GM12878 (cell line): Measurements from ENCODE around the gene CAMTA1. TPM values are rescaled to one million over a fixed set of nuclear protein-coding genes. Genes with fewer than 3 reads are reported as not detected.

ENCODE experiments used
- ATAC-seq: fragments of 200-7000 bp; cut with Tn5 transposase; 3 replicates; pipeline ENCODE4 v1.9.1; 2020; ENCODE audit warnings: mild to moderate bottlenecking, moderate library complexity
- BruUV-seq: library from RNA; stranded (reverse); fragments of 400-500 nt; replicated peaks from 2 replicates; lab custom pipeline; 2021; lab: Mats Ljungman, UMichigan
- CTCF ChIA-PET: fragments of 300-600 bp; sonication (Branson Sonifier 250); formaldehyde crosslinking; extraction: SDS; loops from one replicate; lab custom pipeline; 2021; ENCODE audit warnings: inconsistent platforms; lab: Yijun Ruan, JAX
- POLR2A ChIA-PET: fragments of 350-600 bp; formaldehyde crosslinking; extraction: SDS; loops from one replicate; lab custom pipeline; 2021; ENCODE audit warnings: inconsistent platforms; lab: Charles Lee
- RAD21 ChIA-PET: fragments of 300-600 bp; sonication (Branson Sonifier 250); formaldehyde crosslinking; loops from one replicate; lab custom pipeline; 2023; ENCODE audit warnings: antibody characterized with exemption; ENCODE audit not compliant: unreplicated experiment; lab: Charles Lee
- SMC1A ChIA-PET: fragments of 300-600 bp; sonication (Branson Sonifier 250); formaldehyde crosslinking; loops from one replicate; lab custom pipeline; 2023; ENCODE audit not compliant: unreplicated experiment, uncharacterized antibody; lab: Charles Lee
- DNase-seq: peaks from one replicate; pipeline ENCODE4 v3.0.0-alpha.2; 2011; ENCODE audit warnings: low read depth, low spot score
- FAIRE-seq: peaks from 3 replicates; lab custom pipeline; 2011; peaks lifted over from hg19 to GRCh38; lab: Jason Lieb, UNC
- H2AFZ ChIP-seq: 2 replicates; pipeline ENCODE4 v1.6.0; 2011; ENCODE audit warnings: low read depth, low read length, control low read depth; ENCODE audit not compliant: control insufficient read depth
- H3K27ac ChIP-seq: 2 replicates; pipeline ENCODE4 v1.5.1; 2011; ENCODE audit warnings: control low read depth; ENCODE audit not compliant: control insufficient read depth, insufficient read depth
- H3K27me3 ChIP-seq, 2 experiments: replicated peaks in 1 of 2; 2 replicates each; pipeline versions ENCODE4 v1.6.0 to v1.6.1; 2011; ENCODE audit warnings: low read length in 1 of 2; ENCODE audit not compliant: control insufficient read depth in 2 of 2, insufficient read depth in 2 of 2
- H3K36me3 ChIP-seq, 2 experiments: 2 replicates each; pipeline ENCODE4 v1.5.1; 2011; ENCODE audit warnings: low read length in 1 of 2; ENCODE audit not compliant: control insufficient read depth in 2 of 2, insufficient read depth in 2 of 2
- H3K4me1 ChIP-seq: 2 replicates; pipeline ENCODE4 v1.6.1; 2011; ENCODE audit warnings: mild to moderate bottlenecking, low read length, moderate library complexity, mixed read lengths; ENCODE audit not compliant: control insufficient read depth, insufficient read depth
- H3K4me2 ChIP-seq: 2 replicates; pipeline ENCODE4 v1.6.0; 2011; ENCODE audit warnings: control low read depth; ENCODE audit not compliant: control insufficient read depth, insufficient read depth
- H3K4me3 ChIP-seq: fragments of 200-600 bp; sonication (generic); 2 replicates; pipeline ENCODE4 v1.5.1; 2016
- H3K79me2 ChIP-seq: 2 replicates; pipeline ENCODE4 v1.6.0; 2011; ENCODE audit warnings: low read length; ENCODE audit not compliant: control insufficient read depth, insufficient read depth
- H3K9ac ChIP-seq: 2 replicates; pipeline ENCODE4 v1.8.0; 2011; ENCODE audit warnings: low read length, control low read depth, mixed read lengths; ENCODE audit not compliant: control insufficient read depth, insufficient read depth
- H3K9me3 ChIP-seq: replicated peaks from 3 replicates; pipeline ENCODE4 v1.5.1; 2011; ENCODE audit warnings: mild to moderate bottlenecking, low read length; ENCODE audit not compliant: control insufficient read depth, insufficient read depth
- H4K20me1 ChIP-seq: 2 replicates; pipeline ENCODE4 v1.6.0; 2011; ENCODE audit not compliant: control insufficient read depth, insufficient read depth
- EED ChIP-seq: sonication (generic); IDR thresholded peaks from 2 replicates; pipeline ENCODE4 v1.6.1; 2016; ENCODE audit warnings: antibody characterized with exemption, low read depth
- KAT2A ChIP-seq: conservative IDR thresholded peaks from 2 replicates; pipeline ENCODE4 v1.6.1; 2011; ENCODE audit warnings: low read depth, low read length; ENCODE audit not compliant: control insufficient read depth
- NRF1 ChIP-seq: conservative IDR thresholded peaks from 2 replicates; pipeline ENCODE4 v1.6.1; 2011; ENCODE audit warnings: mild to moderate bottlenecking, low read depth, low read length, improper control_type of control experiment
- RELA ChIP-seq: fragments of 450-650 bp; IDR thresholded peaks from 2 replicates; pipeline ENCODE4 v1.8.0; 2014; ENCODE audit warnings: borderline replicate concordance; ENCODE audit not compliant: partially characterized antibody
- SREBF2 ChIP-seq: IDR thresholded peaks from 2 replicates; pipeline ENCODE4 v1.6.1; 2012; ENCODE audit warnings: mild to moderate bottlenecking, low read length
- STAT1 ChIP-seq: fragments of 450-650 bp; conservative IDR thresholded peaks from 2 replicates; pipeline ENCODE4 v1.6.1; 2014; ENCODE audit warnings: antibody characterized with exemption, mild to moderate bottlenecking
- SUZ12 ChIP-seq: fragments of 200-600 bp; sonication (generic); IDR thresholded peaks from one replicate; pipeline ENCODE4 v1.6.1; 2018; ENCODE audit warnings: antibody characterized with exemption, mild to moderate bottlenecking; ENCODE audit not compliant: unreplicated experiment
- TCF12 ChIP-seq: IDR thresholded peaks from 2 replicates; pipeline ENCODE4 v1.6.1; 2011; ENCODE audit warnings: low read depth, mild to moderate bottlenecking, low read length
- ZNF592 ChIP-seq: fragments of 450-650 bp; IDR thresholded peaks from 2 replicates; pipeline ENCODE4 v1.6.1; 2017; ENCODE audit warnings: mild to moderate bottlenecking, moderate library complexity
- WGBS: methylation state at CpG from one replicate; pipeline ENCODE4 v1.1.6; 2016; ENCODE audit warnings: low lambda C conversion rate; ENCODE audit not compliant: insufficient replicate concordance, insufficient coverage; ENCODE audit errors: missing lambda C conversion rate; 5-methylcytosine and 5-hydroxymethylcytosine counted together
- in situ Hi-C: fragments of 300-500 bp; cut with MboI; formaldehyde crosslinking; loops from 9 replicates; pipeline ENCODE4 v1.14.3; 2018; ENCODE audit warnings: mixed read lengths
- intact Hi-C: fragments of 100-400 bp; cut with micrococcal nuclease; formaldehyde crosslinking; loops from one replicate; pipeline ENCODE4 v1.14.2; 2022; ENCODE audit not compliant: unreplicated experiment
- polyA plus RNA-seq, 11 experiments: library from polyadenylated mRNA; depleted of rRNA in 4 of 11; unstranded in 6 of 11; stranded (reverse) in 5 of 11; fragments of >200 nt; fragmentation: Nextera tagmentation in 4 of 11; fragmentation: Illumina TruSeq in 1 of 11; extraction: Ambion mirVana in 4 of 11; extraction: Trizol in 1 of 11; gene quantifications; 1 replicate in 1 of 11; 2 replicates in 10 of 11; pipeline versions ENCODE4 v1.2.1 to v1.2.3, GENCODE V29; 2011 to 2016; ENCODE audit warnings: inconsistent platforms in 2 of 11, missing spikeins in 2 of 11, low read depth in 1 of 11
- total RNA-seq, 4 experiments: library from RNA; depleted of rRNA in 3 of 4; stranded (reverse); fragments of >200 nt in 3 of 4; fragmentation: Illumina TruSeq in 1 of 4; extraction: Trizol in 1 of 4; gene quantifications; 2 replicates each; pipeline versions ENCODE4 v1.2.1 to v1.2.3, GENCODE V29; 2013 to 2021

CAMTA1 gene
- total and polyA plus RNA-seq, 10 of the 15 experiments (the other 5 are each of a cell fraction or from before 2014, with no cell fraction given): 37.7 to 148 (median 76.4) TPM

GRCh38 chr1:7702365-7702764 lies 917.1 kb downstream of the CAMTA1 start:
- intact Hi-C loops: no loop called here
- DNase-seq (no peak), FAIRE-seq (no peak), ATAC-seq (no peak)
- CTCF ChIA-PET: no interaction called here
- RAD21 ChIA-PET: no interaction called here
- POLR2A ChIA-PET: no interaction called here
- no peak overlapping the region for H3K4me2 ChIP-seq
- no peak for TF ChIP-seq KAT2A
- TF ChIP-seq SREBF2: no peak
- TF ChIP-seq SUZ12: no peak
- no peak for TF ChIP-seq ZNF592
- no peak for TF ChIP-seq STAT1
- no peak for TF ChIP-seq NRF1
- no peak for TF ChIP-seq TCF12
- TF ChIP-seq RELA: no peak
- TF ChIP-seq EED: no peak
- H3K9me3 ChIP-seq: no peaks in the 10 kb centered on the region
- no peak overlapping the region for H2AFZ ChIP-seq
- no peaks in the 10 kb centered on the region for H3K4me1 ChIP-seq
- no peaks in the 10 kb centered on the region for H3K79me2 ChIP-seq
- no peaks in the 10 kb centered on the region for H4K20me1 ChIP-seq
- SMC1A ChIA-PET: no interaction called here
- WGBS: 28% methylated on average over 5 of the region's 5 CpGs
- no peak overlapping the region for H3K4me3 ChIP-seq
- 0 out of 4 replicates have a peak, but pooled peaks cover 0 to 3% of the 10 kb centered on the region in 2 experiments for H3K27me3 ChIP-seq
- BruUV-seq: no TSS peak
- in situ Hi-C loops: no loop called here
- H3K27ac ChIP-seq: no peak overlapping the region
- H3K36me3 ChIP-seq: no peaks in the 10 kb centered on the region
- H3K9ac ChIP-seq: no peak overlapping the region
